ENCODE results near the gene RDX. TPM values are rescaled to one million over a fixed set of nuclear protein-coding genes. Genes with fewer than 3 reads are reported as not detected.

The RDX gene
- total and polyA plus RNA-seq, 2 of the 13 experiments (the other 11 are each of a cell fraction or from before 2014, with no cell fraction given), result 20.7 to 63.1 TPM

DNA sequence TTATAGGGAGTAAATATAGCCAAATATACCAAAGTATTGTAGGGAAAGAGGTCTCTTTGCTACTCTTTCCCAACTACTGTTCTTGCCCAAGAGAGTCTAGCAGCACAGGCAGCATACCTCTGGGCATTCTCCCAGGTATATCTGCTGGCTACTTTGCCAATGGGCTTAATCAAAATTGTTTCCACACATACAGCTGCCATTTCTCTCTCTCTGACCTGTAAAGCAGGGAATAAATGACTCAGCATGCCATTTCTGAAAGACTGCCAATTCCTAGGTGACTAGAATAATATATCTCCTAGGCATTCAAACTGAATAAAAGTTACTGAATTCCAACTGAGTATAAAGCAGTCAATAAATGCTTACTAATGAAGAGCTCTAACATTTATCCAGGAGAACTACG lies 44.6 kb downstream of the RDX start (continued):
- TF ChIP-seq MLLT10 (CRISPR knock-in tag; IDR thresholded peaks at IDR 0.05) (no peak), ZSCAN9 (CRISPR knock-in tag; IDR thresholded peaks at IDR 0.05; ENCODE audit: borderline replicate concordance) (no peak), FOXA1 (IDR thresholded peaks at IDR 0.05) (no peak), FOXA1 (CRISPR knock-in tag; IDR thresholded peaks at IDR 0.05) (no peak), ZBTB1 (CRISPR knock-in tag; IDR thresholded peaks at IDR 0.05; ENCODE audit: borderline replicate concordance) (no peak), ZNF367 (CRISPR knock-in tag; IDR thresholded peaks at IDR 0.05; ENCODE audit: borderline replicate concordance) (no peak), ZNF446 (CRISPR knock-in tag; IDR thresholded peaks at IDR 0.05) (no peak), KLF6 (CRISPR knock-in tag; IDR thresholded peaks at IDR 0.05) (no peak)
- TF ChIP-seq, protein P1, sequence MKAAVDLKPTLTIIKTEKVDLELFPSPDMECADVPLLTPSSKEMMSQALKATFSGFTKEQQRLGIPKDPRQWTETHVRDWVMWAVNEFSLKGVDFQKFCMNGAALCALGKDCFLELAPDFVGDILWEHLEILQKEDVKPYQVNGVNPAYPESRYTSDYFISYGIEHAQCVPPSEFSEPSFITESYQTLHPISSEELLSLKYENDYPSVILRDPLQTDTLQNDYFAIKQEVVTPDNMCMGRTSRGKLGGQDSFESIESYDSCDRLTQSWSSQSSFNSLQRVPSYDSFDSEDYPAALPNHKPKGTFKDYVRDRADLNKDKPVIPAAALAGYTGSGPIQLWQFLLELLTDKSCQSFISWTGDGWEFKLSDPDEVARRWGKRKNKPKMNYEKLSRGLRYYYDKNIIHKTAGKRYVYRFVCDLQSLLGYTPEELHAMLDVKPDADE (CRISPR knock-in tag; IDR thresholded peaks at IDR 0.05), result no peak
- TF ChIP-seq, protein P2, sequence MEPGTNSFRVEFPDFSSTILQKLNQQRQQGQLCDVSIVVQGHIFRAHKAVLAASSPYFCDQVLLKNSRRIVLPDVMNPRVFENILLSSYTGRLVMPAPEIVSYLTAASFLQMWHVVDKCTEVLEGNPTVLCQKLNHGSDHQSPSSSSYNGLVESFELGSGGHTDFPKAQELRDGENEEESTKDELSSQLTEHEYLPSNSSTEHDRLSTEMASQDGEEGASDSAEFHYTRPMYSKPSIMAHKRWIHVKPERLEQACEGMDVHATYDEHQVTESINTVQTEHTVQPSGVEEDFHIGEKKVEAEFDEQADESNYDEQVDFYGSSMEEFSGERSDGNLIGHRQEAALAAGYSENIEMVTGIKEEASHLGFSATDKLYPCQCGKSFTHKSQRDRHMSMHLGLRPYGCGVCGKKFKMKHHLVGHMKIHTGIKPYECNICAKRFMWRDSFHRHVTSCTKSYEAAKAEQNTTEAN (CRISPR knock-in tag; conservative IDR thresholded peaks at IDR 0.05), result no peak

DNA sequence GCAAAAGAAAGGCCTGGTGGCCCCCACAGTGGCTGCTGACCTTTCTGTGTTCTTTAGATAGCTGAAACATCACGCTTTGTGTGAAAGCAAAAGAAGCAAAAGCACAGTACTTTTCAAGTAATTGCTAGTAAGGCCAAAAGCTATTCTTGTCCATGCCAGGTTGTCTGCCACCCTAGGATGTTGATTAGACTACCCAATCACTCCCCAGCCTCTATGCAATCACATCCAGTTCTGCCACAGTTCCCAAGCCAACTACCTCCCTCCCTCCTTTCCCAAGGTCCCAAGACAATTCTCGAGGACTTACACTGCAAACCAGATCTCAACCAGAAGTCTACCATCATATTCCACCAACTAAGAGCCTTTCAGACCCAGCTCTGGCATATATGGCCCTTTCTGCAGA lies 46.2 kb downstream of the RDX start:
- FAIRE-seq (no peak), DNase-seq (ENCODE audit: low spot score) (no peak), ATAC-seq (no peak)
- Histone ChIP-seq H3K9me3 (ENCODE audit: low read length) (no peaks in the 10 kb centered on the region), H3K4me2 (ENCODE audit: low read depth, low read length) (no peak overlapping the region), H3K4me3 (replicated peaks in 1 of 3; ENCODE audit: insufficient read depth in 1 of 3, low read depth in 2 of 3, low read length in 3 of 3) (no peak overlapping the region), H3K9ac (ENCODE audit: insufficient read depth, low read depth, low read length) (no peak overlapping the region), H3K79me2 (ENCODE audit: insufficient read depth, low read length) (no peaks in the 10 kb centered on the region), H3K36me3 (replicated peaks in 1 of 2; ENCODE audit: control insufficient read depth in 1 of 2, insufficient read depth in 2 of 2, low read length in 2 of 2) (peaks cover 1 to 34% of the 10 kb centered on the region in 2 experiments; a peak in 4 of 5 replicates), H2AFZ (ENCODE audit: low read length) (no peak overlapping the region), H3K27ac (ENCODE audit: extremely low read length, insufficient read depth, low read length) (no peak overlapping the region), H4K20me1 (ENCODE audit: insufficient read depth, low read length) (no peaks in the 10 kb centered on the region), H3K27me3 (ENCODE audit: control insufficient read depth in 1 of 2, insufficient read depth in 2 of 2, low read length in 2 of 2) (no peaks in the 10 kb centered on the region), H3K4me1 (ENCODE audit: insufficient read depth, low read length) (no peaks in the 10 kb centered on the region)
- ChIA-PET CTCF (ENCODE audit: low intra/inter-chr PET ratio, low total read pairs) (no interaction called here), POLR2A (no interaction called here)
- intact Hi-C loops (cut with micrococcal nuclease; ENCODE audit: unreplicated experiment), result no loop called here
- no TSS peak for BruUV-seq (replicated peaks)
- in situ Hi-C loops (cut with HindIII; ENCODE audit: extremely low pct_ligation_motif_present, low pct_unique_long_range_greater_than_20kb), result no loop called here
- WGBS (ENCODE audit: low lambda C conversion rate), result 98% methylated on average over 2 of the region's 2 CpGs
- TF ChIP-seq, protein P3, sequence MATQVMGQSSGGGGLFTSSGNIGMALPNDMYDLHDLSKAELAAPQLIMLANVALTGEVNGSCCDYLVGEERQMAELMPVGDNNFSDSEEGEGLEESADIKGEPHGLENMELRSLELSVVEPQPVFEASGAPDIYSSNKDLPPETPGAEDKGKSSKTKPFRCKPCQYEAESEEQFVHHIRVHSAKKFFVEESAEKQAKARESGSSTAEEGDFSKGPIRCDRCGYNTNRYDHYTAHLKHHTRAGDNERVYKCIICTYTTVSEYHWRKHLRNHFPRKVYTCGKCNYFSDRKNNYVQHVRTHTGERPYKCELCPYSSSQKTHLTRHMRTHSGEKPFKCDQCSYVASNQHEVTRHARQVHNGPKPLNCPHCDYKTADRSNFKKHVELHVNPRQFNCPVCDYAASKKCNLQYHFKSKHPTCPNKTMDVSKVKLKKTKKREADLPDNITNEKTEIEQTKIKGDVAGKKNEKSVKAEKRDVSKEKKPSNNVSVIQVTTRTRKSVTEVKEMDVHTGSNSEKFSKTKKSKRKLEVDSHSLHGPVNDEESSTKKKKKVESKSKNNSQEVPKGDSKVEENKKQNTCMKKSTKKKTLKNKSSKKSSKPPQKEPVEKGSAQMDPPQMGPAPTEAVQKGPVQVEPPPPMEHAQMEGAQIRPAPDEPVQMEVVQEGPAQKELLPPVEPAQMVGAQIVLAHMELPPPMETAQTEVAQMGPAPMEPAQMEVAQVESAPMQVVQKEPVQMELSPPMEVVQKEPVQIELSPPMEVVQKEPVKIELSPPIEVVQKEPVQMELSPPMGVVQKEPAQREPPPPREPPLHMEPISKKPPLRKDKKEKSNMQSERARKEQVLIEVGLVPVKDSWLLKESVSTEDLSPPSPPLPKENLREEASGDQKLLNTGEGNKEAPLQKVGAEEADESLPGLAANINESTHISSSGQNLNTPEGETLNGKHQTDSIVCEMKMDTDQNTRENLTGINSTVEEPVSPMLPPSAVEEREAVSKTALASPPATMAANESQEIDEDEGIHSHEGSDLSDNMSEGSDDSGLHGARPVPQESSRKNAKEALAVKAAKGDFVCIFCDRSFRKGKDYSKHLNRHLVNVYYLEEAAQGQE (IDR thresholded peaks at IDR 0.05; ENCODE audit: borderline replicate concordance in 1 of 2, low read depth in 1 of 2, low read length in 2 of 2), result no peak
- TF ChIP-seq ZNF232 (CRISPR knock-in tag; IDR thresholded peaks at IDR 0.05; ENCODE audit: borderline replicate concordance), result no peak
- TF ChIP-seq, protein P4, sequence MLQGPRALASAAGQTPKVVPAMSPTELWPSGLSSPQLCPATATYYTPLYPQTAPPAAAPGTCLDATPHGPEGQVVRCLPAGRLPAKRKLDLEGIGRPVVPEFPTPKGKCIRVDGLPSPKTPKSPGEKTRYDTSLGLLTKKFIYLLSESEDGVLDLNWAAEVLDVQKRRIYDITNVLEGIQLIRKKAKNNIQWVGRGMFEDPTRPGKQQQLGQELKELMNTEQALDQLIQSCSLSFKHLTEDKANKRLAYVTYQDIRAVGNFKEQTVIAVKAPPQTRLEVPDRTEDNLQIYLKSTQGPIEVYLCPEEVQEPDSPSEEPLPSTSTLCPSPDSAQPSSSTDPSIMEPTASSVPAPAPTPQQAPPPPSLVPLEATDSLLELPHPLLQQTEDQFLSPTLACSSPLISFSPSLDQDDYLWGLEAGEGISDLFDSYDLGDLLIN (CRISPR knock-in tag; IDR thresholded peaks at IDR 0.05; ENCODE audit: borderline replicate concordance), result no peak
- no peak for TF ChIP-seq ISX (CRISPR knock-in tag; conservative IDR thresholded peaks at IDR 0.05)
- no peak for TF ChIP-seq SMYD3 (CRISPR knock-in tag; IDR thresholded peaks at IDR 0.05)

All from HepG2 (cell line).